ENCODE data around the gene EYA3. TPM values are rescaled to one million over a fixed set of nuclear protein-coding genes. Genes with fewer than 3 reads are reported as not detected.
A peak's percentile ranks its signal among the peaks of the same experiment; 100 is the strongest.

Gene EYA3
- total RNA-seq, 2 donors from 2014 or later: 13.6 to 15.6 TPM

- Histone ChIP-seq H3K4me1 (peaks cover 0 to 14% of the 10 kb centered on the region in 2 donors), H3K27me3 (no peaks in the 10 kb centered on the region), H3K9me3 (no peaks in the 10 kb centered on the region), H3K27ac (peak overlapping the region in 1 of 2 donors; percentile 46), H3K4me3 (no peak overlapping the region), H3K36me3 (peaks cover 16% of the 10 kb centered on the region)
- DNase-seq (ENCODE audit: low spot score): peak; percentile 69
- TF ChIP-seq CTCF (IDR thresholded peaks at IDR 0.05): no peak
Measured at GRCh38 chr1:27970401-27970800, 118.0 kb downstream of the EYA3 start.

GRCh38 chr1:27968692-27969091 is 119.7 kb downstream of the EYA3 start:
- H3K4me1 ChIP-seq: peaks cover 0 to 14% of the 10 kb centered on the region in 2 donors
- peak; percentile 58 for DNase-seq (ENCODE audit: low spot score)
- H3K9me3 ChIP-seq: no peaks in the 10 kb centered on the region
- H3K36me3 ChIP-seq: peaks cover 23% of the 10 kb centered on the region
- no peaks in the 10 kb centered on the region for H3K27me3 ChIP-seq
- TF ChIP-seq CTCF (IDR thresholded peaks at IDR 0.05): no peak
- H3K4me3 ChIP-seq: no peak overlapping the region
- H3K27ac ChIP-seq: peak overlapping the region in 1 of 2 donors; percentile 48

GRCh38 chr1:27967884-27968466 is 120.4 kb downstream of the EYA3 start:
- peaks cover 24% of the 10 kb centered on the region for H3K36me3 ChIP-seq

GRCh38 chr1:27967106-27967883 is 121.1 kb downstream of the EYA3 start:
- no peak for TF ChIP-seq CTCF (IDR thresholded peaks at IDR 0.05)
- H3K27me3 ChIP-seq: no peaks in the 10 kb centered on the region
- H3K9me3 ChIP-seq: no peaks in the 10 kb centered on the region
- H3K27ac ChIP-seq: no peak overlapping the region
- no peak for DNase-seq (ENCODE audit: low spot score)
- H3K36me3 ChIP-seq: peaks cover 24% of the 10 kb centered on the region
- no peak overlapping the region for H3K4me3 ChIP-seq
- H3K4me1 ChIP-seq: peaks cover 0 to 14% of the 10 kb centered on the region in 2 donors

More at GRCh38 chr1:27967884-27968466, 120.4 kb downstream of the EYA3 start:
- TF ChIP-seq CTCF (IDR thresholded peaks at IDR 0.05): no peak
- Histone ChIP-seq H3K4me1 (peaks cover 0 to 14% of the 10 kb centered on the region in 2 donors), H3K27me3 (no peaks in the 10 kb centered on the region), H3K27ac (peak overlapping the region in 1 of 2 donors; percentile 48), H3K4me3 (no peak overlapping the region), H3K9me3 (no peaks in the 10 kb centered on the region)
- no peak for DNase-seq (ENCODE audit: low spot score)

- peaks cover 0 to 11% of the 10 kb centered on the region in 2 donors for H3K4me1 ChIP-seq
- no peaks in the 10 kb centered on the region for H3K27me3 ChIP-seq
- H3K9me3 ChIP-seq: no peaks in the 10 kb centered on the region
- no peak overlapping the region for H3K27ac ChIP-seq
- DNase-seq (ENCODE audit: low spot score): no peak
- H3K36me3 ChIP-seq: peaks cover 24% of the 10 kb centered on the region
- TF ChIP-seq CTCF (IDR thresholded peaks at IDR 0.05): no peak
- H3K4me3 ChIP-seq: no peak overlapping the region
Measured at GRCh38 chr1:27966402-27967105, 121.9 kb downstream of the EYA3 start.

Measured in right atrium auricular region (tissue), 2 donors.